IPS-NIHi7 (cell line): ENCODE measurements around the gene ELAC1.
"Not testable (repeated sequence)": the region's sequence is repeated elsewhere in the genome, so short reads cannot be mapped to it uniquely, and the experiment has no call there.

Experiments used
- DNase-seq: peaks from one replicate; pipeline ENCODE4 v3.0.0; 2012; ENCODE audit warnings: mixed read lengths; ENCODE audit errors: extremely low spot score

The ELAC1 gene, protein sequence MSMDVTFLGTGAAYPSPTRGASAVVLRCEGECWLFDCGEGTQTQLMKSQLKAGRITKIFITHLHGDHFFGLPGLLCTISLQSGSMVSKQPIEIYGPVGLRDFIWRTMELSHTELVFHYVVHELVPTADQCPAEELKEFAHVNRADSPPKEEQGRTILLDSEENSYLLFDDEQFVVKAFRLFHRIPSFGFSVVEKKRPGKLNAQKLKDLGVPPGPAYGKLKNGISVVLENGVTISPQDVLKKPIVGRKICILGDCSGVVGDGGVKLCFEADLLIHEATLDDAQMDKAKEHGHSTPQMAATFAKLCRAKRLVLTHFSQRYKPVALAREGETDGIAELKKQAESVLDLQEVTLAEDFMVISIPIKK

DNA sequence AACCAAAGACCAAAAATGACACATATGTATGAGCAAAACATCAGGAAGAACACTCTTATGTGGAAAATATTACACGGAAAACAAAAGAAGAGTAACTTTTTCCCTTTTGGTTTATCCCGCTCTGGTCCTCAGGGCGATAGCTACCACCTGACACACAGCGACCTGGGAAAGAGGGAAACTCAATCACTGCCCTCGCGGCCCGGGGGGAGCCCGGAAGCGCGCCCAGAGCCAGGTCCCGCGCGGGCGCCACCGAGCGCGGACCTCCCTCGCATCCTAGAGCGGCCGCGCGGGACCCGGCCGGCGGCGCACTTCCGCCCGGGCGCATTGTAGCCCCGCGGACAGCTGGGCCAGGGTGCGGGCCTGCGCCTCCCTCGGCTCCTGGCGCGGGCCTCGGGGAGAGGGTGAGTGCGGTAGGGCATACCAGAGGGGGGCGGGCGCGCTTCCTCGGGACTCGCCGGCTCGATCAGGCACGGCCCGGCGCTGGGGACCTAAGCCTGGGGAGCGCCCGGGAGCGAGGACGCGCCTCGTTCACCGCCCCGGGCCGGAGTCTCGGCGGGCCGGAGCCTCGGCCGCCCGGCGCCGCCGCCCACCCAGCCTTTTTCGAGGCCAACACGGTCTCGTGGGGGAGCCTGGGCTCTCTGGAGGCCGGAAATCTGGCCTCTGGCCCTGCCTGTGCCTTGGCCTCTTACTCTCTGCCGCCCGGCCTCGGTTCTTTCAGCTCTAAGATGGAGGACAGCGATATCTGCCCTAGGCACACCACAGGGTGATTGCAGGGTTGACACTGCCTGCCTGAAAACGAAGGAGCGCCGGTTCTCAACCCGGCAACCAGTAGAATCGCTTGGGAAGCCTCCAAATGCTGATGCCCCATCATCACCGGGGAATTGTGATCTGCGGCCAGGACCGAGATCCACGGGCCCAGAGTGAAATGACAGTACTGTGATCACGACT, at the start of gene ELAC1:
Gene ELAC1 (plus strand): TSS at position 327 of the 948 bp plus-strand sequence. CDS start 6,365 bp downstream, outside the sequence.
- peak; percentile 89 for DNase-seq

DNA sequence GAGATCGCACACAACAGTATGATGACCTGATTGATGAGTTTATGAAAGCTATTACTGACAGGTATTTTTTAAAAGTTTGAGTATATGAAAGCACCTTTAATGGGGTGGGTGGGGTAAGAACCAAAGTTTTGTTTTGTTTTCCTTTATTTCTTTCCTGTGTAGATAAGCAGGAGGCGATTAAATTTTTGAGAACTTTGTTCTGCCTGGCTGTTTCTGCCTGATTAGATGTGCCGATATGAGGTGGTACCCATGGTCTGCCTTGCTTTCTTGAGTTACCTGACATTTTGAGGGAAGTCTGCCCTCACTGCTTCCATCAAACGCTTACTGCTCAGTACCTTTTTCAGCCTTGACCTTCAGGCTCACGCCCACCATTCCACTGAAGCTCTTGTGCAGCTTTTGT, 49.7 kb upstream of the ELAC1 start:
- DNase-seq = no peak

DNA sequence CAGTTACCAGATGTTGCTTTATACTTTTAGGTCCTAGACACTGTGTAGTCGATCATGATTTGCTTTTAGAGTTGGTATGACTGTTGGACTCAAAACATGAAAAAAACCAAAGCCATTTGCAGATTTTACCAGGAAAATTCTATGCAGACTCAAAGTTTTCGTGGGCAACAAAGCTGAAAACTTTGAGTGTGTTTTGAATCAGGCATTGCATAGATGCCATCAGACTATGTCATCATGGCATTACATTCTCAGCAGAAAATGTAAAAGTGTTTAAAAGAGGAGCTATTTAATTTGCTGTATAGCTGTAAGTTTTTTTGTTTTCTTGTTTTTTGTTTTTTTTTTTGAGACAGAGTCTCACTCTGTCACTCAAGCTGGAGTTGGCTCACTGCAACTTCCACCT, 43.5 kb upstream of the ELAC1 start:
- DNase-seq = no peak

GRCh38 chr18:50926521-50926920, 41.3 kb upstream of the ELAC1 start:
- no peak for DNase-seq

DNA sequence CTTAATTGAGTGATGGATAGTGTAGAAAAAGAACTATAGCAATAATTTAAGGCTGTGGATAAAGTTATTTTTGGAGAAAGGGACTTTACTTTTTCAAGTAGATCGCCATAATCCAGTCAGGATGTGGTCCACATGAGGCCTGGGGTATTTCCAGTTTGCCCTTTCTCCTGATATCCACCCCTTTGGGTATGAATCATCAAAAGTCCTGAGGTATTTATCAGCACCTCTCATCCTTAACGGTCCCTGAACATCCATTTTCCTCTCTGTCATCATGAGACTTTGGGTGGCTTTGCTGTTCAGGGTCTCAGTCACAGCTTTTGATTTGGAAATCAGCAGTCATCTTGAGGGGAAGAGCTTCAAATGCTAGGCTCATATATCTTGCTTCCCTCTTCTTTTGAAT, 39.3 kb upstream of the ELAC1 start:
- DNase-seq = no peak

GRCh38 chr18:50933684-50934083, 34.2 kb upstream of the ELAC1 start:
- no peak for DNase-seq

DNA sequence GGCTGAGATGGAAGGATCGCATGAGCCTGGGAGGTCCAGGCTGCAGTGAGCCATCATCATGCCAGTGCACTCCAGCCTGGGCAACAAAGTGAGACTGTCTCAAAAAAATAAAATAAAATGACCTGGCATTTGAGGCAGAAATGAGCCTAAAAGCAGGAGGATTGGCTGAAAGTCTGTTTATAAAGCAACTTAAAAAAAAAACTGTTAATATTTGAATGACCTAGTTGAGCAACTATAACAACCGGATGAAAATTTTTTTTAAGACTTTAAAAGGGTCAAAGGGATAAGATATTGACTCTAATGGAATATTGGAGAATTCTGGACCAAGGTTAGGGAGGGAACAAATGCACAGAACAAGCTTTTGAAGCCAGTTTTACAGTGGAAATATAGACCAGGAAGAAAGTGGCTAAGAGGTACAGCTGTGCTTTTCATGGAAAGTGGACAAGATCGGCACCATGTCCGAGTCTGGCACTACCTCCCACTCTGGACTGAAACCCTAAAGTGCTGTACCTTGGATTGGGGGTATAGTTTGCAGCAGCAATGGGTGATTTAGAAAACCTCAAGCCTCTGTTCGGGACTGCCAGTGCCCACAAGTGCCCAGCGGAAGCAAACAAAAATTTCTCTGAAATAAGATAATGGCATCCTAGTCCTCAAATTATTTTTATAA, 33.2 kb upstream of the ELAC1 start:
- no peak for DNase-seq

GRCh38 chr18:50935493-50936191, 32.2 kb upstream of the ELAC1 start:
- DNase-seq = no peak

- DNase-seq = no peak
Observed at GRCh38 chr18:50937183-50937582, 30.7 kb upstream of the ELAC1 start.

DNA sequence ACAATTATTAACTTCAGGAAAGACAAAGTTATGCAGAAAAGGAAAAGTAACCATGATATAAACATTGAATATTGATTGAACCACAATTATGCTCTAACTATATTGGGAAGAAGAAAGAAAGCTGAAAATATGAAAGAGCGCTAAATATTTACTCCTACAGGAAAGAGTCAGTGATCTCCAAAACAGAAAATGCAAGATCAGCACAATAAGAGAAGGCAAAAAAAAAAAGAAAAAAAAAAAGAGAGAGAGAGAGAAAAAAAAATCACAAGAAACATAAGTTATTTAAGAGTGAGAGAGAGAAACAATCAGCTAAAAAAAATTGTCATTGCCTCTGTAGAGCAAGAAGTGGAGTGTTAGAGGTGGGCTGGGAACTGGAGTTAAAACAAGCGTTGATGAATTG, 28.9 kb upstream of the ELAC1 start:
- no peak for DNase-seq

DNA sequence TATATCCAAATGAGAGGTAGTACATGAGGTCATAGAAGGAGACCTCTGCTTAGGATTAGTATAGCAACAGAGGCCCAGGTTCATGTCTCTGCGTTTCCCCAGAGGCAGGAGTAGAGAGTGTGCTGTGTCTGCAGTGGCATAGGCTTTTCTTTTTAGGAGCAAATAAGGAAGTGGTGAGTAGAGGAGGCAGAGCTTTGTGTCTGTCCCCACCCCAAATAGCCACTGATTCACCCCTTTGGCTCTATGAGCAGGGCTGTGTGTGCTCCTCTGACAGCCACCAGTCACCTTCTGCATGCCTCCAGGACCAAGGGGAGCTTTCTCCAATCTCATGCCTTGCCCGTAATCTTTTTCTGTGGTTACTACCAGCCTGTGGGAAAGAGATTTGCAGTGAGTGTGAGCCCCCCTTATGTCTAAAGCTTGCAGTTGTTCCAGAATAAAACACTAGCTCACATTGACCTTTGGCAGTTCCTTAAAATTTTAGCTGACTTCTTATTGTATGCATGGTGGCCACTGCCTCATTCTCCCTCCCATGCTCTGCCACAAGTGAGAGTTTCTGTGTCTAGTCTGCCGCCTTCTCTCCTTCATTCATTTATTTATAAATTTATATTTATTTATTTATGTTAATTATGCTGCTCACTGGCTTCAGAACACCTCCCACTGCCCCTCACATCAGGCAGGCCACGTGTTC, 23.5 kb upstream of the ELAC1 start:
- DNase-seq = no peak

DNA sequence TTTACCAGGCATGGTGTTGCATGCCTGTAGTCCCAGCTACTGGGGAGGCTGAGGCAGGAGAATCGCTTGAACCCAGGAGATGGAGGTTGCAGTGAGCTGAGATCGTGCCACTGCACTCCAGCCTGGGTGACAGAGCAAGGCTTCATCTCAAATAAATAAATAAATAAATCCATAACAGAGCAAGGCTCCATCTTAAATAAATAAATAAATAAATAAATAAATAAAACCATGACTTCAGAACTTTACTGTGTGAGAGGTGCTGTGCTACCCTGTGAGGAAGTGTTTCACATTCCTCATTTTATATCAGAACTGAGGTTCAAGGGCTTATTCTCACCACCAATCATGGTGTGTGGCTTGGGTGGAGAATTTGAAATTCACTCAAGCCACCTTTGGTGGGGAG, 21.9 kb upstream of the ELAC1 start:
- not testable (repeated sequence) for DNase-seq

- DNase-seq = no peak
Observed at GRCh38 chr18:50947899-50948298, 19.9 kb upstream of the ELAC1 start.

DNA sequence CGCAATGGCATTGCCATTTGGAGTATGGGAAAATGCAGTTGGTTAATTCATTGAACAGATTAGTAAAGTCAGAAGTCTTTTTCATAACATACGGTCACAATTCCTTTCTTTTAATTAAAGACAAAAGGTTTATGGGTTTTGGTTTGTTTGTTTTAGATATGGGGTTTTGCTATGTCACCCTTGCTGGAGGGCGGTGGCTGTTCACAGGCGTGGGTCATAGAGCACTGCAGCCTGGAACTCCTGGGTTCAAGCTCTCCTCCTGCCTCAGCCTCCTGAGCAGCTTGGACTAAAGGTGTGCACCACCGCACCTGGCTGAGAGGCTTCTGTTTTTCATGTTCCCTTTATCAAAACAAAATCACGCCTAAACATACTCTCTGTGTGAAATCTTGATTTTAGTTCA, 18.7 kb upstream of the ELAC1 start:
- DNase-seq = no peak

DNA sequence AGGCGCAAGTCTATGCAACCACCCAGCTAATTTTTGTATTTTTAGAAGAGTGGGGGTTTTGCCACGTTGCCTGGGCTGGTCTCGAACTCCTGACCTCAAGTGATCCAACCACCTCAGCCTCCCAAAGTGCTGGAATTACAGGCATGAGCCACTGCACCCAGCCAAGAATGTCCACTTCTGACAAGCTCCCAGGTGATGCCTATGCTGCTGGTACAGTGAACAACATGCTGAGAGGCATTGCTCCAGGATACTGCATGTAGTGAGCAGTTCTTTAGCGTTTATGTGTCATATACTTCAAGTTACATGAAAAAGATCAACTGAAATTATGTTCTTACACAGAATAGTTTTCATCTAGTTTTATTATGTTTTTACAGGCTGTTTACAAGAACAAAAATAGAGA, 17.2 kb upstream of the ELAC1 start:
- DNase-seq = no peak

DNA sequence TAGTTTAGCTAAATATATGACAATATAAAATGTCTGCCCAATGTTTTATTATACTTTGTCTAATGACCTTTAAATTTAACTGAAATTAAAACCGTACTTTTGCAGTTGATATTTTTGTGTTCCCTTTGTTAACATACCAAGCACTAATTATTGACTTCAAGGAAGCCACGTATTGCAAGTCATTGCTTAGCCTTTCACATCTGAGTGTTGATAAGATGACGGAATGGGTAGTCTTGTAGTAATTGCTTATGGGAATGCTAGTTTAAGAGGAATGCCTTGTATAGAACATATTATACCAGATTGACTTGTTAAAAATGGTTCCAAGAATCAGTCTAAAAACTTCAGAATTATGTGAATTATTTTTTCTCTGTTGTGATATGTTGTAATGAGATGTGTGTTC, 14.0 kb upstream of the ELAC1 start:
- no peak for DNase-seq

- DNase-seq = peak; percentile 36
Observed at GRCh38 chr18:50955253-50955652, 12.6 kb upstream of the ELAC1 start.

GRCh38 chr18:50956116-50956515, 11.7 kb upstream of the ELAC1 start:
- DNase-seq = no peak

GRCh38 chr18:50961974-50962373, 5.9 kb upstream of the ELAC1 start:
- DNase-seq = no peak

GRCh38 chr18:50969448-50969847, 1.6 kb downstream of the ELAC1 start:
- no peak for DNase-seq

- no peak for DNase-seq
Observed at GRCh38 chr18:50970006-50970405, 2.2 kb downstream of the ELAC1 start.
